NCI-H1930 (cell line): ENCODE data around the gene CUL3.

ENCODE experiments used
- DNase-seq, 2 experiments: peaks; one replicate each; lab custom pipeline; 2025; lab: John Stamatoyannopoulos, UW

The CUL3 gene

GRCh38 chr2:224580248-224580647, 4.9 kb downstream of the CUL3 start:
- DNase-seq = no peak

- DNase-seq = no peak
Observed at GRCh38 chr2:224579411-224579810, 5.8 kb downstream of the CUL3 start.

- DNase-seq = no peak
Observed at GRCh38 chr2:224577541-224577940, 7.6 kb downstream of the CUL3 start.

- DNase-seq = no peak
Observed at GRCh38 chr2:224576088-224576715, 9.0 kb downstream of the CUL3 start.

GRCh38 chr2:224574423-224575084, 10.6 kb downstream of the CUL3 start:
- no peak for DNase-seq

- DNase-seq = no peak
Observed at GRCh38 chr2:224573724-224574123, 11.4 kb downstream of the CUL3 start.

GRCh38 chr2:224572338-224572737, 12.8 kb downstream of the CUL3 start:
- DNase-seq = no peak

GRCh38 chr2:224570328-224570993, 14.7 kb downstream of the CUL3 start:
- no peak for DNase-seq

- no peak for DNase-seq
Observed at GRCh38 chr2:224569654-224570053, 15.5 kb downstream of the CUL3 start.

- DNase-seq = no peak
Observed at GRCh38 chr2:224565452-224566035, 19.6 kb downstream of the CUL3 start.

- DNase-seq = no peak
Observed at GRCh38 chr2:224563537-224563936, 21.6 kb downstream of the CUL3 start.

- no peak for DNase-seq
Observed at GRCh38 chr2:224562831-224563230, 22.3 kb downstream of the CUL3 start.

- no peak for DNase-seq
Observed at GRCh38 chr2:224561234-224562005, 23.7 kb downstream of the CUL3 start.

GRCh38 chr2:224560549-224560948, 24.6 kb downstream of the CUL3 start:
- DNase-seq = no peak

GRCh38 chr2:224557610-224558009, 27.6 kb downstream of the CUL3 start:
- DNase-seq = no peak

- DNase-seq = no peak
Observed at GRCh38 chr2:224556381-224556780, 28.8 kb downstream of the CUL3 start.

- no peak for DNase-seq
Observed at GRCh38 chr2:224555823-224556366, 29.3 kb downstream of the CUL3 start.

- DNase-seq = no peak
Observed at GRCh38 chr2:224552771-224553170, 32.4 kb downstream of the CUL3 start.

- no peak for DNase-seq
Observed at GRCh38 chr2:224551693-224552092, 33.5 kb downstream of the CUL3 start.

- DNase-seq = no peak
Observed at GRCh38 chr2:224546926-224547325, 38.2 kb downstream of the CUL3 start.

GRCh38 chr2:224545884-224546644, 39.1 kb downstream of the CUL3 start:
- DNase-seq = no peak
